ENCODE data around the gene THBD. TPM values are rescaled to one million over a fixed set of nuclear protein-coding genes. Genes with fewer than 3 reads are reported as not detected.

The THBD gene, protein sequence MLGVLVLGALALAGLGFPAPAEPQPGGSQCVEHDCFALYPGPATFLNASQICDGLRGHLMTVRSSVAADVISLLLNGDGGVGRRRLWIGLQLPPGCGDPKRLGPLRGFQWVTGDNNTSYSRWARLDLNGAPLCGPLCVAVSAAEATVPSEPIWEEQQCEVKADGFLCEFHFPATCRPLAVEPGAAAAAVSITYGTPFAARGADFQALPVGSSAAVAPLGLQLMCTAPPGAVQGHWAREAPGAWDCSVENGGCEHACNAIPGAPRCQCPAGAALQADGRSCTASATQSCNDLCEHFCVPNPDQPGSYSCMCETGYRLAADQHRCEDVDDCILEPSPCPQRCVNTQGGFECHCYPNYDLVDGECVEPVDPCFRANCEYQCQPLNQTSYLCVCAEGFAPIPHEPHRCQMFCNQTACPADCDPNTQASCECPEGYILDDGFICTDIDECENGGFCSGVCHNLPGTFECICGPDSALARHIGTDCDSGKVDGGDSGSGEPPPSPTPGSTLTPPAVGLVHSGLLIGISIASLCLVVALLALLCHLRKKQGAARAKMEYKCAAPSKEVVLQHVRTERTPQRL
- total RNA-seq (2022; extraction: Qiagen RNA extraction) = 119 to 156 TPM (median 134 TPM) in 5 replicates

DNA sequence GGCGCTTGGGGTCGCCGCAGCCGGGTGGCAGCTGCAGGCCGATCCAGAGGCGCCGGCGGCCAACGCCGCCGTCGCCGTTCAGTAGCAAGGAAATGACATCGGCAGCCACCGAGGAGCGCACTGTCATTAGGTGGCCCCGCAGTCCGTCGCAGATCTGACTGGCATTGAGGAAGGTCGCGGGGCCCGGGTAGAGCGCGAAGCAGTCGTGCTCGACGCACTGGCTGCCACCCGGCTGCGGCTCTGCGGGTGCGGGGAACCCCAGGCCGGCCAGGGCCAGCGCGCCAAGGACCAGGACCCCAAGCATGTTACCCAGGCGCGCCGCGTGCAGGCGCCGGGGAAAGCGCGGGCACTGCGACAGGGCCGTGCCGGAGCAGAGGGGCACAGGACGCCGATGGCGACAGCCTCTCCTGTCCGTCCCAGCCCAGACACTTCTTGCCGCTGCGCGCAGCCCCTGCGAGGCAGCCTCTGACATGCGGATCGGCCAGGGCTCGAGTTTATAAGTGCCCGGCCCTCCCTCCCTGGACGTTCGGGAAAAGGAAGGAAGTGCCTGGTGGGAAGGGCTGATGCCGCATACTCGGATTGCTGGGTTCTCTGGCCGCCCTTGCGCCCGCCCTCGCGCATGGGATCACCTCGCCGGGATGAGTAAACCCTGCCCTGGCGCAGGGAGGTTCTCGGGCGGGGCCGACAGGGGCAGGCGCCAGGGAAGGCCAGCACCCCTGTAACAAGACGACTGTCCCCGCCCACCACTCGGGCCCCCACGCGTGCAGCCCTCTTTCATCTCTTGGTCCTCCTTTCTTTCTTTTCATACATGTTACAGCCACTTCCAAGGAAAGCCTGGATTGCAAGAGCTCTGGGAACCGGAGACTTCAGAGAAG is at the start of gene THBD:
TSS of gene THBD (minus strand) at position 472 of the 875 bp plus-strand sequence. CDS start at position 304, 168 bp downstream.

DNA sequence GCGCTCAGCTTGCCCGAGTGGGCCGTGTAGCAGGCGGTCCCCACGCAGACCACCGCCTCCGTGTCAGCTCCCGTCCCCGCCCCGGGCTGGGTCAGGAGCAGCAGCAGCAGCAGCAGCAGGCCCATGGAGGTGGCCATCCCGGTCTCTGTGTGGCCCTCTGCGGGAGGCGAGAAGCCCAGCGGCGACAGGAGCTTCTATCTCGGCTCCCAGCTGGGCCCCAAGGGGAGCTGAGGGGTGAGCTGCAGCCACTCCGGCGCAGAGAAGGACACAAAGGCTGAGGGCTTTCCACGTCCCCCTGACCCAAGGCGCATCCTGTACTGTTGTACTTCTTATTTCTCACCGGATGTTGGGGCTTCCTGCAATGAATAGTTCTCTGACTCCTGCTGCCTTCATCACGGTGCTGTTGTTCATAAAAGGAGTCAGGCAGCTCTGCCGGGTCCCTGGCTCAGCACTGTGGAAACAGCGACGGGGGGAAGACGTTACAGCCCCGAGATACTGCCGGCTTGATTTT is 36.6 kb upstream of the THBD start, which contains the start of gene CD93:
TSS of gene CD93 (minus strand) at position 269 of the 511 bp plus-strand sequence. CDS start at position 137, 132 bp downstream.

DNA sequence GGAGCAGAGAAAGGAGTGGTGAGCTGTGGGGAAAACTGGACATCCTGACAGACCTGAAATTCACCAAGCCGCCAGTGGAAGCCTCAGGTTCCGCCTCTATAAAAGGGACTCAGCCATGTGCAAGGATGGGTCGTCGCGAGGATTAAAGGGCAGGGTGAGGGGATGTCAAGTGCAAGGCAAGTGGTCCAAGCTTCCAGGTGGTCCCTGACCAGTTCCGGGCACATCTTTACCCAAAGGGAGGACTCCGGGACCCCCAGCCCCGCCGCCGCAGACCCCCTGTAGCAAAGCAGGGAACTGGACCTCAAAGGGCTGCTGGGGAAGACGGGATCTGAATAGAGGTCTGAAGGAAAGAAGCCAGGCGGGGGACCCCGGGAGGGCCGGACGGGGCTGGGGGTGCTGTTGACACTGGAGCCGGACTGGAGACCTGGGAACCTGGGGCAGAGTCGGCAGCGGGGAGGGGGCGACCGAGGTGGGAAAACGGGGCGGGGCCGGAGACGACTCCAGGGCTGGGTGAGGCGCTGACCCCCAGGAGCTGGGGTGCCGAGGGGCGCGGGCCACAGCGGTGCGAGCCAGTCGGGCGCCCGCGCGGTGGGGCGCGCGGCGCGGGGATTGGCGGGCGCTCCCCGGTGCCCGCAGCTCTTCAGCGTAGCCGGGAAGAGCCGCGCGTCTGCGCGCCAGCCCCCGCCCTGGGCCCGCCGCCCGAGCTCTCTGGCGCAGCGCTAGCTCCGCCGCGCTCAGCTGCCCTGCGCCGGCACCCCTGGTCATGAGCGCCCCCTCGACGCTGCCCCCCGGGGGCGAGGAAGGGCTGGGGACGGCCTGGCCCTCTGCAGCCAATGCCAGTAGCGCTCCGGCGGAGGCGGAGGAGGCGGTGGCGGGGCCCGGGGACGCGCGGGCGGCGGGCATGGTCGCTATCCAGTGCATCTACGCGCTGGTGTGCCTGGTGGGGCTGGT is 14.5 kb downstream of the THBD start, which contains the start of gene SSTR4:
TSS of gene SSTR4 (plus strand) at position 592 of the 951 bp plus-strand sequence. CDS start at position 764, 172 bp downstream.

Other genes with a start within 250 kb of the THBD start
- 0.43 to 0.96 TPM (median 0.79 TPM) in 5 replicates for gene SSTR4, start 14.4 kb downstream of the THBD start, total RNA-seq (2022; extraction: Qiagen RNA extraction)
- gene CD93, start 36.7 kb upstream of the THBD start, total RNA-seq (2022; extraction: Qiagen RNA extraction) = 0.01 TPM in 2 of 5 replicates, not detected in the others

All from A549 treated with AZD2906 at 1 μM for 4 hours (cell line).